ENCODE measurements around the gene CDO1.

GRCh38 chr5:115841382-115842088, 25.1 kb upstream of the CDO1 start, which contains the start of the genes AP3S1 and ATG12:
- TF ChIP-seq POLR2A (IDR thresholded peaks at IDR 0.05; ENCODE audit: low read length) (peak; percentile 97), GATA1 (IDR thresholded peaks at IDR 0.05; ENCODE audit: low read depth, low read length) (no peak)
